SJSA1 (cell line): ENCODE data around the gene SMTN. TPM values are rescaled to one million over a fixed set of nuclear protein-coding genes. Genes with fewer than 3 reads are reported as not detected.
A peak's percentile ranks its signal among the peaks of the same experiment; 100 is the strongest.

ENCODE experiments used
- DNase-seq, 2 experiments: peaks; one replicate each; pipeline ENCODE4 v3.0.0-alpha.2; 2015 to 2020; ENCODE audit warnings: low spot score in 2 of 2, low read depth in 1 of 2
- H3K27ac ChIP-seq: fragments of 250-450 bp; sonication (Bioruptor Pico); 2 replicates; pipeline ENCODE4 v1.5.1; 2020; ENCODE audit warnings: mild to moderate bottlenecking, moderate library complexity
- H3K27me3 ChIP-seq: fragments of 250-450 bp; sonication (Bioruptor Pico); replicated peaks from 2 replicates; pipeline ENCODE4 v1.5.1; 2020; ENCODE audit warnings: mild to moderate bottlenecking, moderate library complexity
- H3K36me3 ChIP-seq: fragments of 250-450 bp; sonication (Bioruptor Pico); 2 replicates; pipeline ENCODE4 v1.5.1; 2020; ENCODE audit warnings: mild to moderate bottlenecking
- H3K4me1 ChIP-seq: fragments of 250-450 bp; sonication (Bioruptor Pico); replicated peaks from 2 replicates; pipeline ENCODE4 v1.6.1; 2021; ENCODE audit warnings: mild to moderate bottlenecking
- H3K4me3 ChIP-seq: fragments of 250-450 bp; sonication (Bioruptor Pico); 2 replicates; pipeline ENCODE4 v1.5.1; 2020; ENCODE audit warnings: mild to moderate bottlenecking
- H3K9me3 ChIP-seq: fragments of 250-450 bp; sonication (Bioruptor Pico); replicated peaks from 2 replicates; pipeline ENCODE4 v1.5.1; 2020; ENCODE audit warnings: mild to moderate bottlenecking
- total RNA-seq: library from RNA; depleted of rRNA; stranded (reverse); fragments of >200 nt; shearing (Covaris generic); gene quantifications from 2 replicates; pipeline ENCODE4 v1.2.3, GENCODE V29; 2014

The SMTN gene
- total RNA-seq, 1 experiment from 2014 or later = 121 TPM

- Histone ChIP-seq H3K9me3 (no peaks in the 10 kb centered on the region), H3K27me3 (no peaks in the 10 kb centered on the region), H3K4me3 (no peak overlapping the region), H3K4me1 (peaks cover 24% of the 10 kb centered on the region), H3K27ac (no peak overlapping the region), H3K36me3 (peaks cover 97% of the 10 kb centered on the region)
- DNase-seq = no peak
These were observed 17.6 kb downstream of the SMTN start for GRCh38 chr22:31098632-31099110.

- H3K36me3 ChIP-seq = peaks cover 97% of the 10 kb centered on the region
- no peak for DNase-seq
These were observed 18.3 kb downstream of the SMTN start for GRCh38 chr22:31099386-31099785.

DNA sequence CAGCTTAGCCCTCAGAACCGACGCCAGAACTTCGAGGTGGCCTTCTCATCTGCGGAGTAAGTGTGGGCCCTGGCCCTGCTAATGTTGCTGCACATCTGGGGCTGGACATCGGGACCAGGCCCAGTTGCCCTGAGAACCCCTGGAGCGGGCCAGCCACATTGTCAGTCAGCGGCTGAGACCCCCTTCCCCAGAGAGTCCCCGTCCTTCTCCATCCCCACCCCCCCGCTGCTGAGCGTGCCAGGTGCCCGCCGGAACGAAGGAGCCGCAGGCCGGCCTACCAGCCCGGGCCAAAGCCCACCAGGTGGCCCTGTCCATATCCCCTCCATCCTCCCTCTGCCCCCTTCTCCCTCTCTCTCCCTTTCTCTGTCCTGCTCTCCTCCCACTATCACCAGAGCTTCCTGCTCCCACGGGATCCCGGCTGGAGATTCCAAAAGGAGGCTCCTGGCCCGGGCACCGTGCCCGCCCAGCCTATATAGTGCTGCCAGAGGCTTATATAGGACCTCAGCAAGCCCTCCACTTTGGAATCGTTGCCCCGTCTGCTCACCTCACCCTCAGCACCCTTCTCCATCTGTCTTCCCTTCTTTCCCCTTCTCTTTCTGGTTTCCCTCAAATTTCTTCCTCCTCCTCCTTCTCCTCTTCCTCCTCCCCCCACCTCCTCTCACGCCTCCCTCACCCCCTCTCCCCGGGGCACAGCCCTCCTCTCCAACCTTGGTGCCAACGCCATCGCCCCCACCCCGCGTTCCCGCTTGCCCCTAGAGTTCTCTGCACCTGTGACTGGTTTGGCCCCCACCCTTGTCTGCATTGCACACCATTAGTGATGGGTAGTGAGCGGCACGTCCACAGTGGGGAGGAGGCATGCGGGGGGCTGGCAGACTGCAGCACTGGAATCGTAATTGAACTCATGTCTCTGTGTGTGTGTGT, 19.0 kb downstream of the SMTN start:
- no peak overlapping the region for H3K4me3 ChIP-seq
- peaks cover 24% of the 10 kb centered on the region for H3K4me1 ChIP-seq
- no peaks in the 10 kb centered on the region for H3K27me3 ChIP-seq
- no peaks in the 10 kb centered on the region for H3K9me3 ChIP-seq
- peaks cover 97% of the 10 kb centered on the region for H3K36me3 ChIP-seq
- no peak for DNase-seq
- no peak overlapping the region for H3K27ac ChIP-seq

More at GRCh38 chr22:31099386-31099785, 18.3 kb downstream of the SMTN start:
- H3K9me3 ChIP-seq = no peaks in the 10 kb centered on the region
- H3K4me1 ChIP-seq = peaks cover 24% of the 10 kb centered on the region
- no peaks in the 10 kb centered on the region for H3K27me3 ChIP-seq
- no peak overlapping the region for H3K27ac ChIP-seq
- no peak overlapping the region for H3K4me3 ChIP-seq

DNA sequence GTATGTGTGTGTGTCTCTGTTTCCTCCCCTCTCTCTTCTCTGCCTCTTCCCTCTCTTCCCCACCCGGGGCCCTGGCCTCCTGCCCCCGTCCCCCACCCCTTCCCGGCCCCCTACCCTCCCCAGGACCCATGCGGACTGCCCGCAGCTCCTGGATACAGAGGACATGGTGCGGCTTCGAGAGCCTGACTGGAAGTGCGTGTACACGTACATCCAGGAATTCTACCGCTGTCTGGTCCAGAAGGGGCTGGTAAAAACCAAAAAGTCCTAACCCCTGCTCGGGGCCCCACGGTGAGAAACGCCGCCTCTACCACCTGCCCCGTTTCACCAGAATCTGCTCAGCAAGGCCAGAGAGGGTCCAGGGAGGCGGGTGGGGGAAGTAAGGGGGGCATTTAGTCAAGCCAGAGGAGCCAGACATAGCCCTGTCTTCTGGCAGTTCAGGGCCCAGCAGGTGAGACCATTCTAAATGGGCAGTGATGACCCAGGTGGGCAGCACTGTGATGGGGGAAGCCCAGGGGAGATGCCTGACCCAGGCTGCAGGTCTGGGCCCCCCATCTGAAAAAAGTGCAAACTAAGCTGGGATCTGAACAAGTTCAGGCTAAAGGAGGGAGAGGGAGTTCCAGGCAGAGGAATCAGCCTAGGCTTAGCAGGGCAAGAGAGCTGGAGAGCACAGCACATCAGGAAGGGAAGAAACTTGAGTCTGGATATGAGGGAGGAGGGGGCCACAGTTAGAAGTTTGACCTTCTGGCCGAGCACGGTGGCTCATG, 19.8 kb downstream of the SMTN start:
- Histone ChIP-seq H3K9me3 (no peaks in the 10 kb centered on the region), H3K27me3 (no peaks in the 10 kb centered on the region), H3K27ac (no peak overlapping the region), H3K4me3 (no peak overlapping the region), H3K36me3 (peaks cover 97% of the 10 kb centered on the region), H3K4me1 (peaks cover 30% of the 10 kb centered on the region)
- no peak for DNase-seq

- no peaks in the 10 kb centered on the region for H3K27me3 ChIP-seq
- no peak overlapping the region for H3K4me3 ChIP-seq
- peaks cover 43% of the 10 kb centered on the region for H3K4me1 ChIP-seq
- no peaks in the 10 kb centered on the region for H3K9me3 ChIP-seq
- peak overlapping the region; percentile 62 for H3K27ac ChIP-seq
- peak; percentile 80 to 91 for DNase-seq
- peaks cover 95% of the 10 kb centered on the region for H3K36me3 ChIP-seq
These were observed 21.4 kb downstream of the SMTN start for GRCh38 chr22:31102441-31103081.

DNA sequence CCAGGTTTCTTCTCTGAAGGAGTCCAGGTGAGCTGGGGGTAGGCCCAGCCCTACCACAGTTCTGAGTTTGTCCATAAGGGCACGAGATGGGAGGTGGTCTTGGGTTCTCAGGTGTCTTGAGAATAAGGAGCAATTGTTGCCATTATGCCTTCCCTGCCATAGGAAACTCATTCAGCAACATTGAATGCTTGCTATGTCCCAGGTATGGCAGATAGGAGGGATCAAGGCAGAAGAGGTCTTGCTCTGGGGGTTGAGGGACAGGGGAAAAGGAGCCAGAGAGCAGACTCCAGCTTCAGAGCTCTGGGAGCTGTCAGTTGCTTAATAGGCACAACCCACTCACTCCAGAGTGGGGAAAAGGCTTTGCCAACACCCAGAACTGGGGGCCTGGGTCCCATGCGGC, 22.0 kb downstream of the SMTN start:
- Histone ChIP-seq H3K27me3 (no peaks in the 10 kb centered on the region), H3K27ac (peak overlapping the region; percentile 62), H3K4me3 (no peak overlapping the region), H3K36me3 (peaks cover 89% of the 10 kb centered on the region), H3K9me3 (no peaks in the 10 kb centered on the region), H3K4me1 (peaks cover 43% of the 10 kb centered on the region)
- DNase-seq = no peak

DNA sequence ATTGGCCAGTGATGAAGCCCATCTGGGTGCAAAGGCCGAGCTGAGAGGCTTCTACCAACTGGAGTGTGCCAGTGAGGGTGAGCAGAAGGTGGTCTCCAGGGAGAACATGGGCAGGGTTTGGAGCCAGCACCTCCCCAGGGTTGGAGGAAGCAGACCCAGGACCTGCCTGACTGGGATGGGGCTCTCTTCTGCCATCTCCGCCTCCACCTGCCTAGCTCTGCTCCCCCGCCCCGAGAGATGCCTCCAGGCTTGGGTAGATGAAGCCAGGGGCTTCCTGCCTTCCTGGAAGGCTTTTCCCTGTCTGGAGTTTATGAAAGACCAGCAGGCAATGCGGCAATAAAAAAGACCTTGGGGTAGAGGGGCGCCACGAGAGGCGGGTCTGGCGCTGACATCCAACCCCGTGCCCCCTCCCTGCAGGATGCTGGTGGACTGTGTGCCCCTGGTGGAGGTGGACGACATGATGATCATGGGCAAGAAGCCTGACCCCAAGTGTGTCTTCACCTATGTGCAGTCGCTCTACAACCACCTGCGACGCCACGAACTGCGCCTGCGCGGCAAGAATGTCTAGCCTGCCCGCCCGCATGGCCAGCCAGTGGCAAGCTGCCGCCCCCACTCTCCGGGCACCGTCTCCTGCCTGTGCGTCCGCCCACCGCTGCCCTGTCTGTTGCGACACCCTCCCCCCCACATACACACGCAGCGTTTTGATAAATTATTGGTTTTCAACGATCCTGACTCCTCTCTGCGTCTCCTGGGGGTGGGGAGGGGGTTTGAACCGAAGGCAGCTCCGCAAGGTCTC, 23.0 kb downstream of the SMTN start:
- Histone ChIP-seq H3K27ac (no peak overlapping the region), H3K9me3 (no peaks in the 10 kb centered on the region), H3K36me3 (peaks cover 80% of the 10 kb centered on the region), H3K4me1 (peaks cover 43% of the 10 kb centered on the region), H3K4me3 (no peak overlapping the region), H3K27me3 (no peaks in the 10 kb centered on the region)
- DNase-seq = no peak

DNA sequence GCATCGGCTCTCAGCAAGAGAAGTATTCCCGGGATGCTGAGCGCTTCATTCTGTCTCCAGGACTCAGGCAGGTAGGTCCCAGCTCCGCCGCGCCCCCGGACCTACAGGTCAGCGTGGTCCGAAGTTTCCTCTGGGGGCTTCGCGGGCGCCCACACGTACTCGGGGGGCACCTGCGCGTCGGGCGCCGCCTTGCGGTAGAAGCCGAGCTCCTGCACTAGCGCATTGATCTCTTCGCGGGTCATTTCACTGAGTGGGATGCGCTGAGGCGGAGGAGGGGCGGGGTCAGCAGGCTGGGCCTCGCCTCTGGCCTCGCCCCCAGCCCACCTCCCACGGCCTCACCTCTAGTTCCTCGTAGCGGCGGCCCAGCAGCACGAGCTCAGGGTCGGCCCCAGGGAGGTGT, 23.8 kb downstream of the SMTN start:
- DNase-seq = no peak
- H3K4me1 ChIP-seq = peaks cover 43% of the 10 kb centered on the region
- no peak overlapping the region for H3K4me3 ChIP-seq
- no peaks in the 10 kb centered on the region for H3K27me3 ChIP-seq
- no peak overlapping the region for H3K27ac ChIP-seq
- peaks cover 73% of the 10 kb centered on the region for H3K36me3 ChIP-seq
- no peaks in the 10 kb centered on the region for H3K9me3 ChIP-seq

- Histone ChIP-seq H3K9me3 (no peaks in the 10 kb centered on the region), H3K4me1 (peaks cover 43% of the 10 kb centered on the region), H3K27ac (no peak overlapping the region), H3K36me3 (peaks cover 67% of the 10 kb centered on the region), H3K27me3 (no peaks in the 10 kb centered on the region), H3K4me3 (no peak overlapping the region)
- DNase-seq = no peak
These were observed 24.3 kb downstream of the SMTN start for GRCh38 chr22:31105282-31105929.

DNA sequence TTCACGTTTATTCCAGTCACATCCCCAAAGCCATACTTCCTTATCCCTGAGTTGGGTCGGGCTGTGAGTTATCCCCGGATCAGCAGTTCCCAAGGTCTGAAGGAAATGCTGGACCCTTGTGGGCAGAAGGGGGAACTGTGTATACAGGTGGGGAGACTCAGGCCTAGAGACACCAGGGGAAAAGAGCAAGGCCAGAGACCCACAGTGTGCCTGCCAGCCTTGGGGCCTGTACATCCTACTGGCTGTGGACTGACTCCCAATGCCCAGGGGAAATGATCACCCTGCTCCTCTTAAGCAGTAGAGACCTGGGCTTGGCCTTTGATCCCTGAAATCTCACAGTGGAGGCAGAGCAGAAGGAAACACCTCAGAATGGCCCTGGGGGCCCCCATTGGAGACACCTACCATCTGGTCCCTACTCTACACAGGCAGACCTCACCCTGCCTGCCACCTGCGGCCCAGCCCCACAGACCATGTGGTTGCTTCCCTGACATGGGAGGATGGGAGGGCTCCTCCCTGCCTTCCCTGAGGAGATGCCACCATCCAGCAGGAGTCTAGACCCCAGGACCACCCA, 25.0 kb downstream of the SMTN start:
- peaks cover 40% of the 10 kb centered on the region for H3K4me1 ChIP-seq
- no peaks in the 10 kb centered on the region for H3K27me3 ChIP-seq
- no peak for DNase-seq
- no peaks in the 10 kb centered on the region for H3K9me3 ChIP-seq
- H3K4me3 ChIP-seq = peak overlapping the region; percentile 87
- peak overlapping the region; percentile 84 for H3K27ac ChIP-seq
- peaks cover 62% of the 10 kb centered on the region for H3K36me3 ChIP-seq

GRCh38 chr22:31106731-31107177, 25.6 kb downstream of the SMTN start:
- H3K9me3 ChIP-seq = no peaks in the 10 kb centered on the region
- H3K36me3 ChIP-seq = peaks cover 55% of the 10 kb centered on the region

GRCh38 chr22:31107178-31107893, 26.2 kb downstream of the SMTN start, which contains the start of gene SELENOM:
TSS of gene SELENOM (minus strand) at chr22:31107568. CDS start at chr22:31107505, 63 bp downstream.
- peak within 1 kb of the TSS; percentile 84 for H3K27ac ChIP-seq
- no peaks in the 10 kb centered on the region for H3K9me3 ChIP-seq
- no peaks in the 10 kb centered on the region for H3K27me3 ChIP-seq
- peak; percentile 97 to 99 for DNase-seq
- peaks cover 27% of the 10 kb centered on the region for H3K4me1 ChIP-seq
- H3K36me3 ChIP-seq = peaks cover 50% of the 10 kb centered on the region
- peak within 1 kb of the TSS; percentile 87 for H3K4me3 ChIP-seq

More at GRCh38 chr22:31106731-31107177, 25.6 kb downstream of the SMTN start:
- DNase-seq = peak; percentile 71 to 72
- Histone ChIP-seq H3K27me3 (no peaks in the 10 kb centered on the region), H3K4me1 (peaks cover 33% of the 10 kb centered on the region), H3K4me3 (peak overlapping the region; percentile 87), H3K27ac (peak overlapping the region; percentile 84)
